AG04450 (cell line): Measurements from ENCODE around the gene DCAF5. TPM values are rescaled to one million over a fixed set of nuclear protein-coding genes. Genes with fewer than 3 reads are reported as not detected.

ENCODE experiments used
- CTCF ChIA-PET: fragments of 300-600, 350-600 bp; formaldehyde crosslinking; extraction: SDS; loops from one replicate; lab custom pipeline; 2022; ENCODE audit warnings: antibody characterized with exemption, inconsistent platforms; lab: Charles Lee
- POLR2A ChIA-PET: fragments of 350-600 bp; formaldehyde crosslinking; extraction: SDS; loops from one replicate; lab custom pipeline; 2021; ENCODE audit warnings: antibody characterized with exemption, inconsistent platforms; lab: Yijun Ruan, JAX
- DNase-seq: peaks from one replicate; pipeline ENCODE4 v3.0.0-alpha.2; 2011; ENCODE audit warnings: low read depth, low spot score
- H3K27ac ChIP-seq: one replicate; pipeline ENCODE4 v1.5.1; 2012; ENCODE audit warnings: low read depth, low read length, control low read depth
- H3K27me3 ChIP-seq: one replicate; pipeline ENCODE4 v1.6.0; 2012; ENCODE audit warnings: low read length; ENCODE audit not compliant: control insufficient read depth, insufficient read depth
- H3K4me3 ChIP-seq: 2 replicates; pipeline ENCODE4 v1.5.1; 2011; ENCODE audit warnings: mild to moderate bottlenecking, low read depth, low read length, control low read depth
- H3K9me3 ChIP-seq: 2 replicates; pipeline ENCODE4 v1.5.1; 2012; ENCODE audit warnings: low read length; ENCODE audit not compliant: control insufficient read depth, insufficient read depth
- polyA plus RNA-seq: library from polyadenylated mRNA; depleted of rRNA; stranded (reverse); fragments of >200 nt; gene quantifications from 2 replicates; pipeline ENCODE4 v1.2.3, GENCODE V29; 2011
- TF ChIP-seq, protein P1 (sequence below): IDR thresholded peaks from 2 replicates; pipeline ENCODE4 v1.5.1; 2011; ENCODE audit warnings: low read depth, low read length, control low read depth, inconsistent platforms

DCAF5 gene
- polyA plus RNA-seq, 1 experiment: 32.4 TPM

DNA sequence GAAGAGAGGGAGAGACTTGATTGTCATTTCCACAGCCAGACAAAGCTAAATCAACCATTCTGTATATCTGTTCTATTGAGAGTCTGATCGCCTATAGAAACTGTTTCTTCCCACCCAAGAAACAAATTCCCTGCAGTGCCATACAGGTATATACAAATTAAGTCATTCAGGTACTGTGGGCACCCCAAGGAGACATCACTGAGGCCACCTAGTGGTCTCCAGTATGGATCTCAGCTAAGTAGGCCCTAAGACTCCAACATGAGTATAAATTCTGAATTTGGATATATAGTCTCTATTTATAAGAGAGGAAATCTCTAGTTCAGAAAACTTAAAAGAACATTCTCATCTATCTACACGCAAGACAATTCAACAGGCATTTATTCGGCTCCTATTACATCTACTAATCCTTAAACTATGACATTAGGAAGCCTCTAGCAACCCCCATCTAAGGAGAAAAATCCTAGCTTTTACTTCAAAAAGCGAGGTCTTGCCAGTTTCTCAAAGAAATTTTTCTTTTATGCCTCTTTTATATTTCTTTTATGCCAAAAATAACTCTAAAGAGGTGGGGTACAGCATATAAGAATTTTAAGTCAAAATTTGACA, 62.6 kb downstream of the DCAF5 start:
- no peaks in the 10 kb centered on the region for H3K9me3 ChIP-seq
- POLR2A ChIA-PET: interaction anchor here (1.2 kb wide), 1 partner anchor 113 kb away, joined by 4 read pairs; no protein-coding TSS in a partner anchor
- H3K27me3 ChIP-seq: no peaks in the 10 kb centered on the region
- no peak overlapping the region for H3K4me3 ChIP-seq
- CTCF ChIA-PET: interaction anchor here (0.5 to 2.4 kb wide), 23 partner anchors 8 to 550 kb away, joined by 3 to 12 read pairs (median 3); no protein-coding TSS in a partner anchor
- TF ChIP-seq, protein P1, sequence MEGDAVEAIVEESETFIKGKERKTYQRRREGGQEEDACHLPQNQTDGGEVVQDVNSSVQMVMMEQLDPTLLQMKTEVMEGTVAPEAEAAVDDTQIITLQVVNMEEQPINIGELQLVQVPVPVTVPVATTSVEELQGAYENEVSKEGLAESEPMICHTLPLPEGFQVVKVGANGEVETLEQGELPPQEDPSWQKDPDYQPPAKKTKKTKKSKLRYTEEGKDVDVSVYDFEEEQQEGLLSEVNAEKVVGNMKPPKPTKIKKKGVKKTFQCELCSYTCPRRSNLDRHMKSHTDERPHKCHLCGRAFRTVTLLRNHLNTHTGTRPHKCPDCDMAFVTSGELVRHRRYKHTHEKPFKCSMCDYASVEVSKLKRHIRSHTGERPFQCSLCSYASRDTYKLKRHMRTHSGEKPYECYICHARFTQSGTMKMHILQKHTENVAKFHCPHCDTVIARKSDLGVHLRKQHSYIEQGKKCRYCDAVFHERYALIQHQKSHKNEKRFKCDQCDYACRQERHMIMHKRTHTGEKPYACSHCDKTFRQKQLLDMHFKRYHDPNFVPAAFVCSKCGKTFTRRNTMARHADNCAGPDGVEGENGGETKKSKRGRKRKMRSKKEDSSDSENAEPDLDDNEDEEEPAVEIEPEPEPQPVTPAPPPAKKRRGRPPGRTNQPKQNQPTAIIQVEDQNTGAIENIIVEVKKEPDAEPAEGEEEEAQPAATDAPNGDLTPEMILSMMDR: peak; percentile 85
- no peak overlapping the region for H3K27ac ChIP-seq
- DNase-seq: no peak

DNA sequence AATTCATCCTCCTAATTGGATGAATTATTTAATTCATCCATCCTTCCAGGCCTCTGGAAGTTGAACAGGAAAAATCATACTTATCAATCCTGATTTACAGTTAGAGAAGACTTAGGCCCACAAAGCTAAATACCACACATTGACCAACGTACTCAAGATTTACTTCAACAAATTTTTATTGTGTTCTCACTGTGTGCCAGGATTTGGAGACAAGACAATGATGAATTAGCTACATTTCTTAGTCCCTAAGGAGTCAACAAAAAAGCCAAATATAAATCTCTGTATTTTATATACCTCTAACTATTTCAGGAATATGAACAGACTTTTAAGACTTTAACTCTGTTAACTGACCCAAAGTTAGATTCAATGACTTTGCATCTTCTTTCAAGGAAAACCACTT, 63.9 kb downstream of the DCAF5 start:
- no peak for DNase-seq
- POLR2A ChIA-PET: no interaction called here

GRCh38 chr14:69088586-69088985, 64.3 kb downstream of the DCAF5 start:
- TF ChIP-seq, protein P1: no peak
- ChIA-PET POLR2A (no interaction called here), CTCF (interaction anchor here (2.0 kb wide), 1 partner anchor 19 kb away, joined by 6 read pairs; no protein-coding TSS in a partner anchor)
- no peak for DNase-seq
- Histone ChIP-seq H3K4me3 (no peak overlapping the region), H3K9me3 (no peaks in the 10 kb centered on the region), H3K27me3 (no peaks in the 10 kb centered on the region), H3K27ac (no peak overlapping the region)

More for the DNA sequence above, 63.9 kb downstream of the DCAF5 start:
- no peak overlapping the region for H3K27ac ChIP-seq
- no peak overlapping the region for H3K4me3 ChIP-seq
- no peaks in the 10 kb centered on the region for H3K9me3 ChIP-seq
- CTCF ChIA-PET: interaction anchor here (0.9 to 2.0 kb wide), 5 partner anchors 18 to 135 kb away, joined by 3 to 9 read pairs (median 6); no protein-coding TSS in a partner anchor
- H3K27me3 ChIP-seq: no peaks in the 10 kb centered on the region
- TF ChIP-seq, protein P1: no peak

- H3K9me3 ChIP-seq: no peaks in the 10 kb centered on the region
- no peak overlapping the region for H3K27ac ChIP-seq
- TF ChIP-seq, protein P1: no peak
- H3K4me3 ChIP-seq: no peak overlapping the region
- no peaks in the 10 kb centered on the region for H3K27me3 ChIP-seq
- ChIA-PET POLR2A (no interaction called here), CTCF (no interaction called here)
- no peak for DNase-seq
Observed at GRCh38 chr14:69087061-69087461, 65.9 kb downstream of the DCAF5 start.

DNA sequence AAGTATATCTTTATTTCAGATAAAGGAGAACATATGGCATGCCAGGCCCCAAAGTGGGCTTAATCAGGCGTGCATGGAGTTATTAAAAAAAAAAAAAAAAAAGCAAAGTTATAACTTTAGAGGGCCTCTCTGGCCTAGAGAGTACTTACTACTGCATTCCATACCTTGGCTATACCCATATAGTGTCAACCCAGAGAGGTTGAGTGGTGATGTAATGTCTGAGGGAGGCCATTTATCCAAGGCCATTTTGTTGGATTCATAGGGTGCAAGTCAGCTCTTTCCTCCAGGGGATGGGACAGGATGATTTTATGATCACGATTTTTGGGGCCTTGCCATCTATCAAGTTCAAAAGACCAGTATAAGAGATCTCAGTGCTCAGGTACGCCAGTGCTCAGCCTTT, 66.4 kb downstream of the DCAF5 start:
- Histone ChIP-seq H3K4me3 (no peak overlapping the region), H3K9me3 (no peaks in the 10 kb centered on the region), H3K27ac (no peak overlapping the region), H3K27me3 (no peaks in the 10 kb centered on the region)
- POLR2A ChIA-PET: no interaction called here
- no peak for DNase-seq
- CTCF ChIA-PET: no interaction called here
- TF ChIP-seq, protein P1: no peak
